A549 treated with AZD9567 at 1 μM for 4 hours (cell line): ENCODE measurements around the gene BLTP2. TPM values are rescaled to one million over a fixed set of nuclear protein-coding genes. Genes with fewer than 3 reads are reported as not detected.

Experiments
- total RNA-seq: library from RNA; stranded (reverse); fragments of 200-300 nt; extraction: Qiagen RNA extraction; gene quantifications from 5 replicates; pipeline ENCODE4 v1.2.3, GENCODE V29; 2022; ENCODE audit not compliant: insufficient read depth

Gene BLTP2
- 46.5 to 62.0 TPM (median 59.7 TPM) in 5 replicates for total RNA-seq

DNA sequence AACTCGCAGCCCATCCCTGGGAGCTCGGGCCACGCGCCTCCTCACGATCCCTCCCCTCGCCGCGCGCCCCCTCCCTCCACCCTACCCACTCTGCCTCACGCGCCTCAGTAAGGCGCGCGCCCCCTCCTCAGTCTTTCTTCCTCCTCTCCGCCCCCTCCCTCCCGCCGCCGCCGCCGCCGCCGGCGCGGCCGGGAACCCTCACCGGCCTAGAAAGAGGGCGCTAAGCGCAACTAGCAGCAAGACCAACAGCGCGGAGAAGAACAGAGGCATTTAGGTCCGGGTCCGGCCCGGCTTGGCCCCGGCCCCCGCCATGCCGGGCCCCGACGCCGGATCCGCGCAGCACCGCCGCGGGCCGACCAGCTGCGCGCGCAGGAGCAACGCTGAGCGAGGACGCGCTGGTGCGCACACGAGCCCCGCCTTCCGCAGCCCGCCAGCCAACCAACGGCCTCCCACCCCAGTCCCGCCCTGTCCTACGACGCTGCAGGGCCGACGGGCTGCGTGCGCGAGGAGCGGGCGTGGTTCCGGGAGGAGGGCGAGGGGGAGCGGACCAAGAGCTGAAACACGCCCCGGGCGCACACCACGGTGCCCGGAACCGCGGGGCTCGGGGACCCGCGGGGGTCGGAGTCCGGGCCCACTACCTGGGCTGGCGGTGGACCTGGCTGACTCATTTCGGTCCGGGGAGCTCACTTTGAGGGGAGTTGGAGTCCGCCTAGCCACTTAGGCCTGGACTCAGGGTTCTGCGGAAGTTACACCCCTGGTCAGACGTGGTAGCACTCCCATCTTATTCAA, at the start of gene BLTP2:
BLTP2 (minus strand) TSS at position 372 of the 789 bp plus-strand sequence; CDS start at position 270, 102 bp downstream.

GRCh38 chr17:28661635-28662526, 16.9 kb upstream of the BLTP2 start, which contains the start of the genes SDF2 and SUPT6H:
Gene SDF2, minus strand, starts transcription at chr17:28661906. Its CDS starts 30 bp downstream, at chr17:28661876.
Gene SUPT6H, plus strand, starts transcription at chr17:28662205. Its CDS starts 11,197 bp downstream, at chr17:28673402.

DNA sequence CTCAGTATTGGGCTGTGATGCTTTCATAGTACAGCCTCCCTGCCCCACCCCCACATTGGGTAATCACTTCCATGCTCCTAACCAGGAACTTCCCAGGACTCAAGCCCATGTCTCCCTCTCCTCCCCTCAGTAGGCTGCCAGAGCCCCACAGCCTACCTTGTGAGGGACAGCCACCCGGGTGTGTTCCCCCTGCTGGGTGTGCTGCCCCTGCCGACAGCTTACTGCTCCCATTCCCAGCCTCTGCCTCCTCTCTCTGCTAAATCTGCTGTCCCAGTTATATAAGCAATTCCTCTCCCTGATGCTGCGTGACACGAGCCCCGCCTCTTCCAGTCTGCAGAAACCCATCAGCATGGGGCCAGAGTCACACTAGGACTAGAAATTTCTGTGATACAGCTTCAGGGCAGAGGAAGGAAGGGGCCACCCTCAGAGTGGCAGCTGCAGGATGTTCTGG, 31.0 kb downstream of the BLTP2 start, which contains the start of gene RSKR:
RSKR (minus strand) TSS at position 255 of the 451 bp plus-strand sequence; CDS start at position 231, 24 bp downstream.

DNA sequence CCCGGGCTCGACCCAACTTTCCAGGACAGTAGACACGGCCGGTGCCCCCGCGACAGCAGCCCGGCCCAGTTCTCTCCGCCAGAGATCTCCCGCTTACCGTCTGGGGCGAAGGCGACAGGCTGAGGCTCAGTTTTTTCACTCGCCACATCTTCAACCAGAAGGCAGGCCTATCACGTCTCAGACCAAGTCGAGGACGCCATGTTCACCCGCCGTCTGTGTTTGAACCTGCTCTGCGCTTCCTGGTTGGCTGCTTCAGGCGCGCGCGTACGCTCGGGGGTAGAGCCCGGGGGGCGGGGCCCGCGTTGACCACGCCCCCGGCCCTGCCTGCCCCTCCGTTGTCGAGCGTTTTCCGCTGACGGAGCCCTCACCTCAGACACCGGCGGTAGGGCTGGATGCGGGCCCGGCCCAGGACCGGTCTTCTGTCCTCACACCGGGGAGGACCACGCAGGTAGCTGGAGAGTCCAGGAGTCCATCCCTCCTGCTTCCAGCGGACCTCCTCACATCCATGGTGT, 46.1 kb downstream of the BLTP2 start, which contains the start of gene SPAG5:
SPAG5 (minus strand) TSS at position 227 of the 512 bp plus-strand sequence; CDS start at position 148, 79 bp downstream.

Other genes with a start within 250 kb of the BLTP2 start
- gene SLC46A1, start 238.9 kb downstream of the BLTP2 start, total RNA-seq: 18.4 to 20.5 TPM (median 20.2 TPM) in 5 replicates
- gene SLC13A2, start 171.5 kb downstream of the BLTP2 start, total RNA-seq: 0.05 to 0.14 TPM (median 0.09 TPM) in 4 of 5 replicates, not detected in the other
- gene FOXN1, start 138.8 kb downstream of the BLTP2 start, total RNA-seq: 0.03 TPM in 1 of 5 replicates, not detected in the others
- 27.2 to 39.1 TPM (median 33.2 TPM) in 5 replicates for gene UNC119, start 92.5 kb downstream of the BLTP2 start, total RNA-seq
- 46.8 to 62.9 TPM (median 60.3 TPM) in 5 replicates for gene PIGS, start 73.6 kb downstream of the BLTP2 start, total RNA-seq
- gene ALDOC, start 68.3 kb downstream of the BLTP2 start, total RNA-seq: 2.1 to 2.7 TPM (median 2.5 TPM) in 5 replicates
- gene SPAG5, start 46.1 kb downstream of the BLTP2 start, total RNA-seq: 69.9 to 80.7 TPM (median 71.9 TPM) in 5 replicates
- gene RSKR, start 31.0 kb downstream of the BLTP2 start, total RNA-seq: 1.1 to 4.9 TPM (median 4.1 TPM) in 5 replicates
- gene SDF2, start 16.7 kb upstream of the BLTP2 start, total RNA-seq: 83.7 to 94.3 TPM (median 89.3 TPM) in 5 replicates
- gene SUPT6H, start 17.0 kb upstream of the BLTP2 start, total RNA-seq: 66.6 to 77.0 TPM (median 73.8 TPM) in 5 replicates
- gene PROCA1, start 66.7 kb upstream of the BLTP2 start, total RNA-seq: 1.2 to 1.7 TPM (median 1.5 TPM) in 4 of 5 replicates, not detected in the other
- gene RAB34, start 72.7 kb upstream of the BLTP2 start, total RNA-seq: 212 to 240 TPM (median 228 TPM) in 5 replicates
- 2,109 to 2,400 TPM (median 2,196 TPM) in 5 replicates for gene RPL23A, start 74.8 kb upstream of the BLTP2 start, total RNA-seq
- 23.6 to 50.7 TPM (median 44.7 TPM) in 5 replicates for gene TLCD1, start 81.1 kb upstream of the BLTP2 start, total RNA-seq
- 4.0 to 4.9 TPM (median 4.6 TPM) in 5 replicates for gene NEK8, start 83.6 kb upstream of the BLTP2 start, total RNA-seq
- gene TRAF4, start 98.9 kb upstream of the BLTP2 start, total RNA-seq: 40.7 to 94.4 TPM (median 89.2 TPM) in 5 replicates
- gene FAM222B, start 197.6 kb upstream of the BLTP2 start, total RNA-seq: 33.2 to 37.0 TPM (median 33.6 TPM) in 5 replicates
- gene ERAL1, start 209.9 kb upstream of the BLTP2 start, total RNA-seq: 81.5 to 89.7 TPM (median 85.7 TPM) in 5 replicates